Ishikawa (cell line): ENCODE results near the gene EIF4A3.

Source experiments
- CEBPB ChIP-seq: IDR thresholded peaks from 2 replicates; pipeline ENCODE4 v1.6.1; 2012
- CREB1 ChIP-seq: IDR thresholded peaks from 2 replicates; pipeline ENCODE4 v1.6.1; 2012; ENCODE audit warnings: low read depth
- EGR1 ChIP-seq: IDR thresholded peaks from 2 replicates; pipeline ENCODE4 v1.6.1; 2012
- EP300 ChIP-seq: IDR thresholded peaks from 2 replicates; pipeline ENCODE4 v1.6.1; 2012; ENCODE audit warnings: borderline replicate concordance
- FOXM1 ChIP-seq: IDR thresholded peaks from 2 replicates; pipeline ENCODE4 v1.6.1; 2012; ENCODE audit warnings: low read depth, borderline replicate concordance
- MAX ChIP-seq: IDR thresholded peaks from 2 replicates; pipeline ENCODE4 v1.6.1; 2012
- NFIC ChIP-seq: IDR thresholded peaks from 2 replicates; pipeline ENCODE4 v1.6.1; 2012
- RAD21 ChIP-seq: IDR thresholded peaks from 2 replicates; pipeline ENCODE4 v1.6.1; 2012; ENCODE audit warnings: low read depth
- REST ChIP-seq: IDR thresholded peaks from 2 replicates; pipeline ENCODE4 v1.6.1; 2012; ENCODE audit warnings: low read depth, mild to moderate bottlenecking
- TAF1 ChIP-seq: IDR thresholded peaks from 2 replicates; pipeline ENCODE4 v1.6.1; 2012; ENCODE audit warnings: low read depth, mild to moderate bottlenecking
- TCF12 ChIP-seq: IDR thresholded peaks from 2 replicates; pipeline ENCODE4 v1.6.1; 2012; ENCODE audit warnings: low read depth
- TEAD4 ChIP-seq: IDR thresholded peaks from 2 replicates; pipeline ENCODE4 v1.6.1; 2012
- USF1 ChIP-seq: IDR thresholded peaks from 2 replicates; pipeline ENCODE4 v1.6.1; 2012
- YY1 ChIP-seq: IDR thresholded peaks from 2 replicates; pipeline ENCODE4 v1.6.1; 2012; ENCODE audit warnings: low read depth
- ZBTB7A ChIP-seq: IDR thresholded peaks from 2 replicates; pipeline ENCODE4 v1.6.1; 2012; ENCODE audit warnings: low read depth

EIF4A3 gene

DNA sequence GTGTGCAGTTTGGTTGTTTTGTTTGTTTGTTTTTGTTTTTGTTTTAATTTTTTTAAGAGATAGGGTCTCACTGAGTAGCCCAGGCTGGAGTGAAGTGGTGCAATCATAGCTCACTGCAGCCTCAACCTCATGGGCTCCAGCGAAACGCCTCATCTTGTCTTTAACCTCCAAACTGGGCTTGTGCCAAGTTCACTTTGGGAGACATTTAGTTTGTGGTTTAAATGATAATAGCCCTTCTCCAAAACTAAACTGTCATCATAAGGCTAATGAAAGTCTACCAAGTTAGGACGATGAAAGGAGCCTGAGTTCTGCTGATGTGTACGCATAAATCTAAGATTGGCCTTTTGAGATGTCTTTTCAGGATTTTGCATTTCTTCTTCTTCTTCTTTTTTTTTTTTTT, 16.4 kb upstream of the EIF4A3 start:
- TF ChIP-seq MAX, result no peak
- no peak for TF ChIP-seq REST
- TF ChIP-seq EGR1, result no peak
- no peak for TF ChIP-seq CREB1
- no peak for TF ChIP-seq NFIC
- TF ChIP-seq USF1, result no peak
- no peak for TF ChIP-seq TEAD4

GRCh38 chr17:80160536-80160935, 13.6 kb upstream of the EIF4A3 start:
- TF ChIP-seq ZBTB7A (no peak), USF1 (no peak), EGR1 (no peak), REST (no peak), YY1 (no peak), TCF12 (no peak), FOXM1 (no peak), CEBPB (no peak), EP300 (no peak), TAF1 (no peak), CREB1 (no peak), RAD21 (no peak), TEAD4 (no peak)

DNA sequence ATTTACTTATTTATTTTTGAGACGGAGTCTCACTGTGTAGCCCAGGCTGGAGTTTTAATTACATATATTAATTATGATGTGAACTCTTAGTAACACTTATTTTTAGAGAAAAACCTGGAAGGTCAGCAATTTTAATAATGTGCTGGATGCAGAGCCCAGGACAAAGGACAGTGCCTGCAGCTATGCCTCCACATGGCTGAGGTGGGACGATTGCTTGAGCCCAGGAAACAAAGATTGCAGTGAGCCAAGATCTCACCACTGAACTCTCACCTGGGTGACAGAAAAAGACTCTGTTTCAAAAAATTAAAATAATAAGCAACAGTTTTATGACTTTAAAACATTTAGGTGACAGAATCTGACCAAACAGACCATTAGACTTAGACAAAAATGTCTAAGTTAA, 11.9 kb upstream of the EIF4A3 start:
- no peak for TF ChIP-seq EP300
- no peak for TF ChIP-seq RAD21
- no peak for TF ChIP-seq NFIC
- TF ChIP-seq EGR1, result no peak
- TF ChIP-seq TEAD4, result no peak
- no peak for TF ChIP-seq ZBTB7A
- 0 out of 2 replicates have a peak, but pooled peaks have one; percentile 14 for TF ChIP-seq REST
- no peak for TF ChIP-seq CEBPB
- TF ChIP-seq CREB1, result no peak

DNA sequence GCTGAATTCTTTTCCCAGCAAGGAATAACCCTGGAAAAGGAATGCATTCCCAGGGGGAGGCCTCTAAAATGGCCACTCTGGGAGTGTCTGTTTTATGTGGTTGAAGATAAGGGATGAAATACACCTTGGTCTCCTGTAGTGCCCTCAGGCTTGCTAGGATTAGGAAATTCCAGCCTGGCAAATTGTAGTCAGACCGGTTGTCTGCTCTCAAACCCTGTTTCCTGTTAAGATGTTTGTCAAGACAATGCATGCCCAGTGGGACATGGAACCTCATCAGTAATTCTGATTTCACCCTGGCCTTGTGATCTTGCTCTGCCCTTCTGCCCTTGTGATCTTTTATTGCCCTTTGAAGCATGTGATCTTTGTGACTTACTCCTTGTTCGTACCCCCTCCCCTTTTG, 8.7 kb upstream of the EIF4A3 start:
- TF ChIP-seq CEBPB, result peak; percentile 21; the same call in 1 of the 2 replicates
- TF ChIP-seq TEAD4, result 0 out of 2 replicates have a peak, but pooled peaks have one; percentile 18

GRCh38 chr17:80154166-80154565, 7.2 kb upstream of the EIF4A3 start:
- no peak for TF ChIP-seq CEBPB
- no peak for TF ChIP-seq REST
- no peak for TF ChIP-seq TEAD4
- no peak for TF ChIP-seq TCF12
- TF ChIP-seq ZBTB7A, result no peak
- TF ChIP-seq USF1, result no peak
- no peak for TF ChIP-seq TAF1
- TF ChIP-seq YY1, result no peak
